Trophoblast cell (in vitro differentiated cells and primary cell): ENCODE results near the gene FAM72C.
"Not testable (repeated sequence)": the region's sequence is repeated elsewhere in the genome, so short reads cannot be mapped to it uniquely, and the experiment has no call there.

Source experiments
- DNase-seq, 2 donors: peaks; one replicate each; pipeline ENCODE4 v3.0.0-alpha.2; 2016
- H2AFZ ChIP-seq: 2 replicates; pipeline ENCODE4 v1.6.1; 2013; ENCODE audit warnings: low read length, moderate library complexity, mild to moderate bottlenecking; ENCODE audit not compliant: insufficient read depth, poor library complexity
- H2AK5ac ChIP-seq: 2 replicates; pipeline ENCODE4 v1.6.1; 2013; ENCODE audit warnings: mild to moderate bottlenecking, low read length
- H2BK120ac ChIP-seq: 2 replicates; pipeline ENCODE4 v1.6.1; 2013; ENCODE audit warnings: low read length, mild to moderate bottlenecking, moderate library complexity; ENCODE audit not compliant: insufficient read depth, poor library complexity
- H2BK12ac ChIP-seq: 2 replicates; pipeline ENCODE4 v1.6.1; 2013; ENCODE audit warnings: mild to moderate bottlenecking, low read length, moderate library complexity
- H2BK5ac ChIP-seq: 2 replicates; pipeline ENCODE4 v1.6.1; 2013; ENCODE audit warnings: low read length, low read depth, moderate library complexity, mild to moderate bottlenecking; ENCODE audit not compliant: poor library complexity
- H3K14ac ChIP-seq: 2 replicates; pipeline ENCODE4 v1.6.1; 2013; ENCODE audit warnings: mild to moderate bottlenecking, low read length
- H3K18ac ChIP-seq: 2 replicates; pipeline ENCODE4 v1.6.1; 2013; ENCODE audit warnings: mild to moderate bottlenecking, low read length
- H3K23ac ChIP-seq: 2 replicates; pipeline ENCODE4 v1.6.1; 2013; ENCODE audit warnings: low read length
- H3K27ac ChIP-seq: 2 replicates; pipeline ENCODE4 v1.5.1; 2013; ENCODE audit warnings: low read depth, mild to moderate bottlenecking, inconsistent platforms, low read length, moderate library complexity
- H3K27me3 ChIP-seq: 2 replicates; pipeline ENCODE4 v1.6.1; 2013; ENCODE audit warnings: inconsistent platforms, mild to moderate bottlenecking, low read length, moderate library complexity; ENCODE audit not compliant: insufficient read depth
- H3K36me3 ChIP-seq, 2 experiments: 1 replicate in 1 of 2; 2 replicates in 1 of 2; pipeline ENCODE4 v1.6.1; 2013; ENCODE audit warnings: low read length in 2 of 2, mild to moderate bottlenecking in 2 of 2, moderate library complexity in 1 of 2; ENCODE audit not compliant: insufficient read depth in 2 of 2, control insufficient read depth in 1 of 2
- H3K4ac ChIP-seq: 2 replicates; pipeline ENCODE4 v1.6.1; 2013; ENCODE audit warnings: low read depth, mild to moderate bottlenecking, low read length, moderate library complexity
- H3K4me1 ChIP-seq, 2 experiments: 1 replicate in 1 of 2; 2 replicates in 1 of 2; pipeline ENCODE4 v1.6.1; 2013; ENCODE audit warnings: low read length in 2 of 2, mild to moderate bottlenecking in 2 of 2, moderate library complexity in 1 of 2; ENCODE audit not compliant: insufficient read depth in 2 of 2, control insufficient read depth in 1 of 2
- H3K4me2 ChIP-seq: 2 replicates; pipeline ENCODE4 v1.6.1; 2013; ENCODE audit warnings: inconsistent platforms, mild to moderate bottlenecking, low read length, moderate library complexity
- H3K4me3 ChIP-seq: 2 replicates; pipeline ENCODE4 v1.5.1; 2013; ENCODE audit warnings: mild to moderate bottlenecking, low read depth, low read length, inconsistent platforms
- H3K79me1 ChIP-seq: one replicate; pipeline ENCODE4 v1.6.1; 2013; ENCODE audit warnings: low read length
- H3K79me2 ChIP-seq: 2 replicates; pipeline ENCODE4 v1.6.1; 2013; ENCODE audit warnings: low read length, mild to moderate bottlenecking; ENCODE audit not compliant: control insufficient read depth, insufficient read depth, poor library complexity
- H3K9ac ChIP-seq: 2 replicates; pipeline ENCODE4 v1.6.1; 2013; ENCODE audit warnings: mild to moderate bottlenecking, low read length
- H3K9me3 ChIP-seq: 2 replicates; pipeline ENCODE4 v1.6.1; 2013; ENCODE audit warnings: low read depth, mild to moderate bottlenecking, control low read depth, inconsistent platforms, low read length; ENCODE audit not compliant: insufficient read depth
- H4K12ac ChIP-seq: 2 replicates; pipeline ENCODE4 v1.6.1; 2013; ENCODE audit warnings: low read depth, mild to moderate bottlenecking, low read length, moderate library complexity
- H4K8ac ChIP-seq: 2 replicates; pipeline ENCODE4 v1.6.1; 2013; ENCODE audit warnings: low read depth, mild to moderate bottlenecking, low read length, moderate library complexity
- H4K91ac ChIP-seq: one replicate; pipeline ENCODE4 v1.6.1; 2013; ENCODE audit warnings: low read depth, mild to moderate bottlenecking, low read length, moderate library complexity
- WGBS: extraction: QIAGEN DNeasy Blood & Tissue Kit; methylation state at CpG from one replicate; pipeline ENCODE4 v1.1.7; 2013; ENCODE audit warnings: missing lambda C conversion rate; ENCODE audit not compliant: insufficient read length, insufficient coverage; ENCODE audit errors: extremely low coverage; 5-methylcytosine and 5-hydroxymethylcytosine counted together

Gene FAM72C

DNA sequence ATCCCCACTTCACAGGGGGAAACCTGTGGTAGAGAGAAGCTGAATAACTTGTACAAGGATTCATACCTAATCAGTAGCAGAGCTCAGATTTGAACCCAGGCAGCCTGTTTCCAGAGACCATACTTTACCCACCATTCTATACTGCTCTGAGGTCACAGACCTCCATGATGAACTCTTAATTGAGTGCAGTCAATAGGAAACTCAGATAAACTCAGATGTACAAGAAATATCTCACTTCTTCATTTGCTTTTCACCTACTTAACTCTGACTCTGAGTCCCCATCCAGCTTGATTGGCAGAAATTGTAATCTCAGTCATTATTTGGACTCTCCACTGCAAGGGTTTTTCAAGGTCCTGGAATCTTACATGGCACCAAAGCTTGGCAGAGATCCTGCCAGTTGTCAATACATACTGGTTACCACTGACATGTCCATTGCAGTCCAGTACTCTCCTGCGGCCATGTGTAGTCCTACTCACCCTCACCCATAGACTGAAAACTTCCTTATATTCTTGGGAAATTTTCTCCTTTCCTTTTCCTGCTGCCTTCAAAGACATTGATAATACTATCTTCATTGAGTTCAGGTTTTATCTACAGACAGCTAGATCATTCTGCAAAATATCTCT is 29.4 kb downstream of the FAM72C start:
- H2BK120ac ChIP-seq, H2BK12ac ChIP-seq, H2AFZ ChIP-seq, H3K4me3 ChIP-seq, H4K91ac ChIP-seq, H3K4me2 ChIP-seq, H3K36me3 ChIP-seq, DNase-seq, H2AK5ac ChIP-seq, H3K9ac ChIP-seq, H3K79me1 ChIP-seq, H3K18ac ChIP-seq, H4K12ac ChIP-seq, H3K27me3 ChIP-seq, H3K14ac ChIP-seq, H4K8ac ChIP-seq, H3K4me1 ChIP-seq, H2BK5ac ChIP-seq, H3K27ac ChIP-seq, H3K4ac ChIP-seq, H3K79me2 ChIP-seq, H3K9me3 ChIP-seq, H3K23ac ChIP-seq: not testable (repeated sequence)
- WGBS: no CpG with 5 or more reads among the region's 1 CpG

GRCh38 chr1:143939666-143940065 is 32.1 kb downstream of the FAM72C start:
- not testable (repeated sequence) for H4K12ac ChIP-seq, H3K4me2 ChIP-seq, H3K14ac ChIP-seq, H3K23ac ChIP-seq, H4K8ac ChIP-seq, H2AFZ ChIP-seq, H3K9ac ChIP-seq, H3K18ac ChIP-seq, H3K4me3 ChIP-seq, H3K27me3 ChIP-seq, H3K9me3 ChIP-seq, H4K91ac ChIP-seq, H3K36me3 ChIP-seq, H2BK5ac ChIP-seq, H3K79me2 ChIP-seq, DNase-seq, H2AK5ac ChIP-seq, H2BK12ac ChIP-seq, H3K4ac ChIP-seq, H3K79me1 ChIP-seq, H2BK120ac ChIP-seq, H3K27ac ChIP-seq, H3K4me1 ChIP-seq
- no CpG with 5 or more reads among the region's 2 CpGs for WGBS

GRCh38 chr1:143938922-143939321 is 32.9 kb downstream of the FAM72C start:
- not testable (repeated sequence) for H2BK120ac ChIP-seq, H3K36me3 ChIP-seq, H3K9me3 ChIP-seq, H3K14ac ChIP-seq, H4K91ac ChIP-seq, H3K79me1 ChIP-seq, H3K27me3 ChIP-seq, H4K8ac ChIP-seq, H2AK5ac ChIP-seq, H3K18ac ChIP-seq, H3K4ac ChIP-seq, DNase-seq, H2AFZ ChIP-seq, H3K79me2 ChIP-seq, H3K27ac ChIP-seq, H2BK5ac ChIP-seq, H3K23ac ChIP-seq, H3K4me3 ChIP-seq, H2BK12ac ChIP-seq, H3K9ac ChIP-seq, H3K4me2 ChIP-seq, H3K4me1 ChIP-seq, H4K12ac ChIP-seq
- no CpG with 5 or more reads among the region's 2 CpGs for WGBS

DNA sequence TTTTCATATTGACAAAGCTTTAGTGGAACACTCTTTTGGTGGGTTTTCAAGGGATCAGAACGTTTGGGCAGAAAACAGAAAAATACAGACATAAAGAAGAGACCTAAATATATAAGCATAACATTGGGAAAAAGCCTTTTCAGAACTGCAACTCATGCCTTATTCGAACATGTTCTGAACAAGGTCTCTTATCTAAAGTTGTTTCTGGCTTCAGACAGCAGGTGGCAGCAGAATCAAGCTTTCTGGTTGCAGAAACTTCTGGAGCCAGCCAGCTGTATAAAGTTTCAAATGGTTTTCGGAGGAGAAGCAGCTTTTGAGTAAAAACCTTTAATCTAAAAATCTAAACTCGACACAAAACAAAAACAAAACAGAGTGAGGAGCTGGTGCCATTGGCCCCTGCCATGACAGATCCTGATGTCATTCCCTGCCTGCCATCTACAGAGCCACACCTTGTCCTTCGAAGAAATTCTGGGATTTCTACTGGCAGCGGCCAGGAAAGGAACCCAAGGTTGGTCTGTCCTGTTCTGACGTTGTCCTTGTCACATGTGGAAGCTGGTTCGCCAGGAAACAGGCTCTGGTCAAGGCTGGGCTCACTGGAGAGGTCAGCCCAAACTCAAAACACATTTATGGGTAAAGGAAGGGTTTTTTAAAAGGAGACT is 35.2 kb downstream of the FAM72C start:
- H4K12ac ChIP-seq, H4K91ac ChIP-seq, H2BK5ac ChIP-seq, H3K14ac ChIP-seq, DNase-seq, H3K27me3 ChIP-seq, H3K4ac ChIP-seq, H3K18ac ChIP-seq, H3K27ac ChIP-seq, H4K8ac ChIP-seq, H2AK5ac ChIP-seq, H3K23ac ChIP-seq, H3K4me1 ChIP-seq, H3K4me3 ChIP-seq, H2BK12ac ChIP-seq, H3K36me3 ChIP-seq, H2AFZ ChIP-seq, H2BK120ac ChIP-seq, H3K79me2 ChIP-seq, H3K4me2 ChIP-seq, H3K9ac ChIP-seq, H3K9me3 ChIP-seq, H3K79me1 ChIP-seq: not testable (repeated sequence)
- WGBS: no CpG with 5 or more reads among the region's 8 CpGs
